Rectal smooth muscle tissue (tissue), 1 donor: ENCODE data around the gene CHD9NB.

Source experiments
- H3K27ac ChIP-seq: one replicate; pipeline ENCODE4 v1.7.0; 2013; ENCODE audit warnings: low read depth, low read length, inconsistent platforms
- H3K27me3 ChIP-seq: one replicate; pipeline ENCODE4 v1.7.0; 2013; ENCODE audit warnings: low read length; ENCODE audit not compliant: control insufficient read depth, insufficient read depth
- H3K36me3 ChIP-seq: one replicate; pipeline ENCODE4 v1.7.0; 2013; ENCODE audit warnings: low read length; ENCODE audit not compliant: control insufficient read depth, insufficient read depth
- H3K4me1 ChIP-seq: one replicate; pipeline ENCODE4 v1.7.0; 2013; ENCODE audit warnings: low read length; ENCODE audit not compliant: control insufficient read depth, insufficient read depth
- H3K4me3 ChIP-seq: one replicate; pipeline ENCODE4 v1.7.0; 2013; ENCODE audit warnings: low read length
- H3K9ac ChIP-seq: one replicate; pipeline ENCODE4 v1.7.0; 2013; ENCODE audit warnings: low read length

Gene CHD9NB

GRCh38 chr16:53034306-53034705 lies 18.4 kb downstream of the CHD9NB start:
- H3K36me3 ChIP-seq = no peaks in the 10 kb centered on the region
- H3K9ac ChIP-seq = no peak overlapping the region
- no peaks in the 10 kb centered on the region for H3K4me1 ChIP-seq
- no peak overlapping the region for H3K27ac ChIP-seq
- no peak overlapping the region for H3K4me3 ChIP-seq
- no peaks in the 10 kb centered on the region for H3K27me3 ChIP-seq

GRCh38 chr16:53031323-53031942 lies 21.3 kb downstream of the CHD9NB start:
- H3K4me1 ChIP-seq = no peaks in the 10 kb centered on the region
- no peak overlapping the region for H3K4me3 ChIP-seq
- H3K36me3 ChIP-seq = no peaks in the 10 kb centered on the region
- no peak overlapping the region for H3K9ac ChIP-seq
- no peaks in the 10 kb centered on the region for H3K27me3 ChIP-seq
- no peak overlapping the region for H3K27ac ChIP-seq

GRCh38 chr16:53029971-53030370 lies 22.7 kb downstream of the CHD9NB start:
- H3K4me1 ChIP-seq = no peaks in the 10 kb centered on the region
- no peak overlapping the region for H3K27ac ChIP-seq
- no peak overlapping the region for H3K4me3 ChIP-seq

GRCh38 chr16:53024045-53024444 lies 28.7 kb downstream of the CHD9NB start:
- no peak overlapping the region for H3K27ac ChIP-seq
- no peaks in the 10 kb centered on the region for H3K4me1 ChIP-seq
- H3K4me3 ChIP-seq = no peak overlapping the region
- no peaks in the 10 kb centered on the region for H3K36me3 ChIP-seq
- no peaks in the 10 kb centered on the region for H3K27me3 ChIP-seq
- H3K9ac ChIP-seq = no peak overlapping the region

More at GRCh38 chr16:53029971-53030370, 22.7 kb downstream of the CHD9NB start:
- Histone ChIP-seq H3K9ac (no peak overlapping the region), H3K27me3 (no peaks in the 10 kb centered on the region), H3K36me3 (no peaks in the 10 kb centered on the region)

GRCh38 chr16:53022374-53022773 lies 30.3 kb downstream of the CHD9NB start:
- Histone ChIP-seq H3K4me3 (no peak overlapping the region), H3K9ac (no peak overlapping the region), H3K36me3 (no peaks in the 10 kb centered on the region), H3K4me1 (no peaks in the 10 kb centered on the region), H3K27me3 (no peaks in the 10 kb centered on the region), H3K27ac (no peak overlapping the region)

- Histone ChIP-seq H3K36me3 (no peaks in the 10 kb centered on the region), H3K9ac (no peak overlapping the region), H3K4me3 (no peak overlapping the region), H3K27ac (no peak overlapping the region), H3K27me3 (no peaks in the 10 kb centered on the region), H3K4me1 (no peaks in the 10 kb centered on the region)
These were observed 33.8 kb downstream of the CHD9NB start for GRCh38 chr16:53018834-53019416.

GRCh38 chr16:53014287-53014686 lies 38.4 kb downstream of the CHD9NB start:
- H3K9ac ChIP-seq = no peak overlapping the region
- H3K4me1 ChIP-seq = no peaks in the 10 kb centered on the region
- H3K4me3 ChIP-seq = no peak overlapping the region
- no peaks in the 10 kb centered on the region for H3K27me3 ChIP-seq
- H3K27ac ChIP-seq = no peak overlapping the region
- no peaks in the 10 kb centered on the region for H3K36me3 ChIP-seq

GRCh38 chr16:53007095-53007494 lies 45.6 kb downstream of the CHD9NB start:
- H3K27me3 ChIP-seq = no peaks in the 10 kb centered on the region
- no peak overlapping the region for H3K4me3 ChIP-seq
- H3K9ac ChIP-seq = no peak overlapping the region
- no peak overlapping the region for H3K27ac ChIP-seq
- H3K4me1 ChIP-seq = no peaks in the 10 kb centered on the region
- H3K36me3 ChIP-seq = no peaks in the 10 kb centered on the region

- Histone ChIP-seq H3K27ac (no peak overlapping the region), H3K36me3 (no peaks in the 10 kb centered on the region), H3K4me1 (no peaks in the 10 kb centered on the region)
These were observed 54.8 kb downstream of the CHD9NB start for GRCh38 chr16:52997922-52998321.

GRCh38 chr16:52994942-52995341 lies 57.8 kb downstream of the CHD9NB start:
- Histone ChIP-seq H3K9ac (no peak overlapping the region), H3K27ac (no peak overlapping the region), H3K4me1 (no peaks in the 10 kb centered on the region), H3K27me3 (no peaks in the 10 kb centered on the region), H3K36me3 (no peaks in the 10 kb centered on the region), H3K4me3 (no peak overlapping the region)

More at GRCh38 chr16:52997922-52998321, 54.8 kb downstream of the CHD9NB start:
- Histone ChIP-seq H3K4me3 (no peak overlapping the region), H3K27me3 (no peaks in the 10 kb centered on the region), H3K9ac (no peak overlapping the region)

GRCh38 chr16:52993179-52993578 lies 59.5 kb downstream of the CHD9NB start:
- no peaks in the 10 kb centered on the region for H3K4me1 ChIP-seq
- H3K27ac ChIP-seq = no peak overlapping the region
- H3K27me3 ChIP-seq = no peaks in the 10 kb centered on the region
- no peaks in the 10 kb centered on the region for H3K36me3 ChIP-seq
- H3K4me3 ChIP-seq = no peak overlapping the region
- H3K9ac ChIP-seq = no peak overlapping the region

- Histone ChIP-seq H3K36me3 (no peaks in the 10 kb centered on the region), H3K4me3 (no peak overlapping the region), H3K9ac (no peak overlapping the region), H3K27me3 (no peaks in the 10 kb centered on the region), H3K27ac (no peak overlapping the region), H3K4me1 (no peaks in the 10 kb centered on the region)
These were observed 61.1 kb downstream of the CHD9NB start for GRCh38 chr16:52991572-52991971.
